Naive thymus-derived CD8-positive, alpha-beta T cell (primary cell): ENCODE results near the gene TP53TG5. TPM values are rescaled to one million over a fixed set of nuclear protein-coding genes. Genes with fewer than 3 reads are reported as not detected.

Experiments used
- ATAC-seq, 2 donors: fragments of 150-1000 bp; cut with Tn5 transposase in 1 of 2; sonication (Bioruptor Pico), chemical (Tn5 transposase) in 1 of 2; 1 replicate in 1 of 2; 2 replicates in 1 of 2; pipeline ENCODE4 v1.10.0; 2021; ENCODE audit warnings: mild to moderate bottlenecking in 2 of 2, moderate library complexity in 2 of 2
- POLR2A ChIA-PET: fragments of 350-600 bp; sonication (Branson Sonifier 250); formaldehyde crosslinking; loops from one replicate; lab custom pipeline; 2021; ENCODE audit warnings: antibody characterized with exemption; lab: Charles Lee
- DNase-seq, 10 donors: peaks; one replicate each; pipeline versions ENCODE4 v3.0.0 to v3.0.0-alpha.2; 2020 to 2022
- H3K27ac Mint-ChIP-seq, 10 donors: one replicate each; pipeline ENCODE4 v1.8.0; 2020 to 2022; ENCODE audit warnings: mild to moderate bottlenecking in 10 of 10, mixed read lengths in 10 of 10, moderate library complexity in 4 of 10, inconsistent platforms in 1 of 10
- H3K27me3 Mint-ChIP-seq, 5 donors: one replicate each; pipeline ENCODE4 v1.8.0; 2021 to 2022; ENCODE audit warnings: mixed read lengths in 5 of 5
- H3K36me3 Mint-ChIP-seq, 3 donors: one replicate each; pipeline ENCODE4 v1.8.0; 2020 to 2022; ENCODE audit warnings: mixed read lengths in 3 of 3, mild to moderate bottlenecking in 2 of 3, inconsistent platforms in 1 of 3
- H3K4me1 Mint-ChIP-seq, 4 donors: one replicate each; pipeline ENCODE4 v1.8.0; 2021 to 2022; ENCODE audit warnings: mixed read lengths in 4 of 4
- H3K4me3 Mint-ChIP-seq, 10 donors: one replicate each; pipeline ENCODE4 v1.8.0; 2020 to 2022; ENCODE audit warnings: mild to moderate bottlenecking in 10 of 10, mixed read lengths in 10 of 10, moderate library complexity in 6 of 10, inconsistent platforms in 1 of 10
- H3K9me3 Mint-ChIP-seq, 9 donors: one replicate each; pipeline ENCODE4 v1.8.0; 2020 to 2022; ENCODE audit warnings: mixed read lengths in 9 of 9, mild to moderate bottlenecking in 3 of 9, inconsistent platforms in 1 of 9, moderate library complexity in 1 of 9
- polyA plus RNA-seq, 3 donors: library from polyadenylated mRNA; unstranded; fragments of 300-500 nt; fragmentation: Illumina TruSeq; gene quantifications; one replicate each; pipeline ENCODE4 v1.2.3, GENCODE V29; 2021
- total RNA-seq, 8 experiments: library from RNA in 2 of 8; stranded (reverse) in 2 of 8; gene quantifications; one replicate each; pipeline ENCODE4 v1.2.3 and lab custom pipeline; 2021 to 2026

TP53TG5 gene
- total and polyA plus RNA-seq, 5 experiments from 2014 or later: 0.42 to 0.55 (median 0.47) TPM; not detected in 2

- POLR2A ChIA-PET: interaction anchor here (5.5 kb wide), 1 partner anchor 13 kb away, joined by 53 read pairs; the partner anchor contains the start of gene PIGT
- H3K27ac Mint-ChIP-seq: no peak overlapping the region
- H3K4me1 Mint-ChIP-seq: peaks cover 12 to 24% (median 17%) of the 10 kb centered on the region in 4 donors
- H3K36me3 Mint-ChIP-seq: peaks cover 8 to 26% (median 11%) of the 10 kb centered on the region in 3 donors
- peaks cover 0 to 2% (median 0%) of the 10 kb centered on the region in 5 donors for H3K27me3 Mint-ChIP-seq
- peaks cover 0 to 25% (median 10%) of the 10 kb centered on the region in 9 donors for H3K9me3 Mint-ChIP-seq
- ATAC-seq (no peak), DNase-seq (no peak)
- no peak overlapping the region for H3K4me3 Mint-ChIP-seq
These were observed 24.8 kb upstream of the TP53TG5 start for GRCh38 chr20:45402946-45403345.

- peaks cover 0 to 25% (median 10%) of the 10 kb centered on the region in 9 donors for H3K9me3 Mint-ChIP-seq
- H3K27me3 Mint-ChIP-seq: peaks cover 0 to 2% (median 0%) of the 10 kb centered on the region in 5 donors
- peaks cover 11 to 31% (median 18%) of the 10 kb centered on the region in 3 donors for H3K36me3 Mint-ChIP-seq
- DNase-seq: no peak
- POLR2A ChIA-PET: no interaction called here
- H3K27ac Mint-ChIP-seq: no peak overlapping the region
- no peak for ATAC-seq
- no peak overlapping the region for H3K4me3 Mint-ChIP-seq
- H3K4me1 Mint-ChIP-seq: peaks cover 2 to 10% (median 7%) of the 10 kb centered on the region in 4 donors
These were observed 22.4 kb upstream of the TP53TG5 start for GRCh38 chr20:45400346-45401031.

- peaks cover 0 to 25% (median 10%) of the 10 kb centered on the region in 9 donors for H3K9me3 Mint-ChIP-seq
- peaks cover 0 to 2% (median 0%) of the 10 kb centered on the region in 5 donors for H3K27me3 Mint-ChIP-seq
- no peak for ATAC-seq
- no peaks in the 10 kb centered on the region for H3K4me1 Mint-ChIP-seq
- no peak for DNase-seq
- POLR2A ChIA-PET: no interaction called here
- H3K36me3 Mint-ChIP-seq: peaks cover 11 to 32% (median 25%) of the 10 kb centered on the region in 3 donors
- H3K27ac Mint-ChIP-seq: no peak overlapping the region
- no peak overlapping the region for H3K4me3 Mint-ChIP-seq
These were observed 20.9 kb upstream of the TP53TG5 start for GRCh38 chr20:45399018-45399417.

- DNase-seq (no peak), ATAC-seq (no peak)
- H3K9me3 Mint-ChIP-seq: peaks cover 0 to 9% (median 4%) of the 10 kb centered on the region in 9 donors
- no peak overlapping the region for H3K4me3 Mint-ChIP-seq
- H3K36me3 Mint-ChIP-seq: peaks cover 9 to 19% (median 17%) of the 10 kb centered on the region in 3 donors
- H3K27me3 Mint-ChIP-seq: no peaks in the 10 kb centered on the region
- POLR2A ChIA-PET: interaction anchor here (0.8 kb wide), 1 partner anchor 21 kb away, joined by 3 read pairs; the partner anchor contains the start of gene PIGT
- H3K4me1 Mint-ChIP-seq: no peaks in the 10 kb centered on the region
- no peak overlapping the region for H3K27ac Mint-ChIP-seq
These were observed 16.9 kb upstream of the TP53TG5 start for GRCh38 chr20:45395114-45395415.

- Mint-ChIP-seq H3K27ac (no peak overlapping the region), H3K4me3 (no peak overlapping the region), H3K27me3 (no peaks in the 10 kb centered on the region), H3K9me3 (peaks cover 0 to 3% (median 0%) of the 10 kb centered on the region in 9 donors), H3K36me3 (peaks cover 3 to 19% (median 11%) of the 10 kb centered on the region in 3 donors), H3K4me1 (no peaks in the 10 kb centered on the region)
- no peak for ATAC-seq
- POLR2A ChIA-PET: interaction anchor here (0.8 kb wide), 1 partner anchor 22 kb away, joined by 3 read pairs; the partner anchor contains the start of gene PIGT
- no peak for DNase-seq
These were observed 16.3 kb upstream of the TP53TG5 start for GRCh38 chr20:45394221-45395113.

GRCh38 chr20:45392733-45393132 is 14.6 kb upstream of the TP53TG5 start:
- peaks cover under 1 to 21% (median 9%) of the 10 kb centered on the region in 3 donors for H3K36me3 Mint-ChIP-seq
- H3K4me3 Mint-ChIP-seq: no peak overlapping the region
- H3K27ac Mint-ChIP-seq: no peak overlapping the region
- DNase-seq (no peak), ATAC-seq (no peak)
- no peaks in the 10 kb centered on the region for H3K9me3 Mint-ChIP-seq
- POLR2A ChIA-PET: interaction anchor here (0.7 kb wide), 1 partner anchor 12 kb away, joined by 6 read pairs; no protein-coding TSS in a partner anchor
- no peaks in the 10 kb centered on the region for H3K27me3 Mint-ChIP-seq
- H3K4me1 Mint-ChIP-seq: no peaks in the 10 kb centered on the region

- ATAC-seq (no peak), DNase-seq (no peak)
- POLR2A ChIA-PET: interaction anchor here (0.7 kb wide), 1 partner anchor 73 kb away, joined by 3 read pairs; no protein-coding TSS in a partner anchor
- Mint-ChIP-seq H3K9me3 (peaks cover 0 to 2% (median 0%) of the 10 kb centered on the region in 9 donors), H3K4me1 (no peaks in the 10 kb centered on the region), H3K27me3 (no peaks in the 10 kb centered on the region), H3K4me3 (no peak overlapping the region), H3K36me3 (peaks cover 5 to 19% (median 18%) of the 10 kb centered on the region in 3 donors), H3K27ac (no peak overlapping the region)
These were observed 13.4 kb upstream of the TP53TG5 start for GRCh38 chr20:45391559-45391958.

GRCh38 chr20:45390931-45391330 is 12.8 kb upstream of the TP53TG5 start:
- Mint-ChIP-seq H3K4me3 (no peak overlapping the region), H3K9me3 (peaks cover 0 to 2% (median 0%) of the 10 kb centered on the region in 9 donors), H3K27ac (no peak overlapping the region), H3K27me3 (no peaks in the 10 kb centered on the region), H3K4me1 (no peaks in the 10 kb centered on the region), H3K36me3 (peaks cover 5 to 18% (median 17%) of the 10 kb centered on the region in 3 donors)
- POLR2A ChIA-PET: no interaction called here
- no peak for ATAC-seq
- DNase-seq: no peak

GRCh38 chr20:45387274-45387673 is 9.1 kb upstream of the TP53TG5 start:
- ATAC-seq: no peak
- peaks cover 0 to 2% (median 0%) of the 10 kb centered on the region in 9 donors for H3K9me3 Mint-ChIP-seq
- H3K27me3 Mint-ChIP-seq: no peaks in the 10 kb centered on the region
- no peak for DNase-seq
- H3K27ac Mint-ChIP-seq: no peak overlapping the region
- H3K36me3 Mint-ChIP-seq: peaks cover 5 to 12% (median 6%) of the 10 kb centered on the region in 3 donors
- POLR2A ChIA-PET: no interaction called here
- H3K4me1 Mint-ChIP-seq: peaks cover 0 to 2% (median 0%) of the 10 kb centered on the region in 4 donors
- no peak overlapping the region for H3K4me3 Mint-ChIP-seq

- DNase-seq: no peak
These were observed 856 bp downstream of the TP53TG5 start for GRCh38 chr20:45377269-45377668.

GRCh38 chr20:45374966-45375365 is 3.2 kb downstream of the TP53TG5 start:
- ATAC-seq: no peak
- Mint-ChIP-seq H3K36me3 (peaks cover 0 to 7% (median 4%) of the 10 kb centered on the region in 3 donors), H3K27me3 (no peaks in the 10 kb centered on the region), H3K4me3 (peak overlapping the region in 7 of 10 donors; percentile 1 to 96 (median 20)), H3K4me1 (peaks cover 8 to 37% (median 33%) of the 10 kb centered on the region in 4 donors), H3K9me3 (no peaks in the 10 kb centered on the region), H3K27ac (peak overlapping the region in 4 of 10 donors; percentile 53 to 98 (median 86))
- no peak for DNase-seq
- POLR2A ChIA-PET: interaction anchor here (3.3 to 5.5 kb wide), 4 partner anchors 12 to 62 kb away, joined by 28 to 95 read pairs (median 40); partner anchors contain the start of genes PIGT and SYS1

More at GRCh38 chr20:45377269-45377668, 856 bp downstream of the TP53TG5 start:
- Mint-ChIP-seq H3K4me3 (no peak overlapping the region), H3K27ac (no peak overlapping the region), H3K9me3 (no peaks in the 10 kb centered on the region), H3K36me3 (peaks cover 0 to 11% (median 8%) of the 10 kb centered on the region in 3 donors), H3K4me1 (peaks cover 9 to 23% (median 18%) of the 10 kb centered on the region in 4 donors), H3K27me3 (no peaks in the 10 kb centered on the region)
- ATAC-seq: no peak
- POLR2A ChIA-PET: no interaction called here

GRCh38 chr20:45374101-45374467 is 4.0 kb downstream of the TP53TG5 start:
- Mint-ChIP-seq H3K36me3 (peaks cover 0 to 11% (median 4%) of the 10 kb centered on the region in 3 donors), H3K4me3 (peak overlapping the region; percentile 86 to 96 (median 90)), H3K9me3 (no peaks in the 10 kb centered on the region)

More at GRCh38 chr20:45374101-45374467, 4.0 kb downstream of the TP53TG5 start:
- H3K27me3 Mint-ChIP-seq: no peaks in the 10 kb centered on the region
- peak overlapping the region; percentile 79 to 98 (median 96) for H3K27ac Mint-ChIP-seq
- H3K4me1 Mint-ChIP-seq: peaks cover 8 to 41% (median 35%) of the 10 kb centered on the region in 4 donors
- POLR2A ChIA-PET: interaction anchor here (0.9 to 5.5 kb wide), 8 partner anchors 11 to 597 kb away, joined by 3 to 95 read pairs (median 20); partner anchors contain the start of genes PIGT, SYS1 and ZNF335
- DNase-seq (no peak), ATAC-seq (no peak)
